ENCODE results near the gene NTM. TPM values are rescaled to one million over a fixed set of nuclear protein-coding genes. Genes with fewer than 3 reads are reported as not detected.
A peak's percentile ranks its signal among the peaks of the same experiment; 100 is the strongest.

NTM gene
- total RNA-seq, 1 donor from 2014 or later: 158 TPM

DNA sequence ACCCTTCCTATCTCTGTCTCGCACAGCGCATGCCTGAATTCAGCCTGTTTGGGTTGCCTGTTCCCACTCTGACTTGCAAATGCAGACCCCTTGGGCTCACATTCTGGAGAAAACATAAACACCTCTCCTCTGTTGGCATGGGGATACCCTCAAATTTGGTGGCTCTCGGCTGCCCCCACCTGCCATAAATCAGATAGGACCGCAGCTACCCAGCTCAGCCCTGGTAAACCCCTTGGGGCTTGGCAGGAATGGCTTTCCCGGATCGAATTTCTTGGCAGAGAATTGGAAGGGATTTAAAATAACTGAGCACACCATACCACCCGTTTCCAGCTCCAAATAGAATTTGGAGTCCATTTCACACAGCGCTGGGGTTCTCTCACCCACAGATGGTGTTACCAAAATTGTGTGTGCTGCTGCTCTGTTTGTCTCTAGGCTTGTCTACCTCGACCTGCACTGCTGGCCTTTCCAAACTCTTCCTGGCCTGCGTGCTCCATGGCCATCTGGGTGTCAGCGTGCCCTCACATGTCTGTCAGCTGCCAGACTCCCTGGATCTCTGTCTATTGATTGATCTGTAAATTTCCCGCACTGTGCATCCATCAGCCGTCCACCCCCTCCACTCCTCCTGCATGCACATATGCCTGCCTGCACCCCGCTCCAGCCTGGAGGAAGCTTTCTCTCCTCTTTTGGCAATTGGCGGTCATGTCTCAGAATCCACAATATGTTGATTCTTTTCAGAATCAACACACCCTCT, 134.0 kb downstream of the NTM start:
- peak; percentile 49 for DNase-seq

DNA sequence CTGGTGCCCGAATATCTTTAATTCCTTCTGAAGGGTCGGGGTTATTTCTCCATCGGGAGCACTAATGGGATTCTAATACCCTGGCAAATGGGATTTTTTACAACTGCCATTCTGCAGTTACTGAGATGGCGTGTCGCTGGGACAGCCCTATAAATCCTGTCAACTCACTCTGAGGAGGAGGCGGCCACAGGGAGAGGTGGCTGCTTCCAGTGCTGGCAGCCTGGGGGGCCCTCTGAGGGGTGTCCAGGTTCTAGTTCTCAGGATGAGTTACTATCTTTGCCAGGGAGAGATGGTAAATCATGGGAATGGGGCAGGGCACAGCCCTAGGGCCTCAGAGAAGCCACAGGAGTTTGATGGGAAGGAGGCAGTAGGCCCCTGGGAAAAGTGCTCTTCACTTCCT, 135.9 kb downstream of the NTM start:
- DNase-seq: no peak

- DNase-seq: no peak
These were observed 140.2 kb downstream of the NTM start for GRCh38 chr11:131510662-131511061.

- DNase-seq: no peak
These were observed 141.4 kb downstream of the NTM start for GRCh38 chr11:131511794-131512193.

DNA sequence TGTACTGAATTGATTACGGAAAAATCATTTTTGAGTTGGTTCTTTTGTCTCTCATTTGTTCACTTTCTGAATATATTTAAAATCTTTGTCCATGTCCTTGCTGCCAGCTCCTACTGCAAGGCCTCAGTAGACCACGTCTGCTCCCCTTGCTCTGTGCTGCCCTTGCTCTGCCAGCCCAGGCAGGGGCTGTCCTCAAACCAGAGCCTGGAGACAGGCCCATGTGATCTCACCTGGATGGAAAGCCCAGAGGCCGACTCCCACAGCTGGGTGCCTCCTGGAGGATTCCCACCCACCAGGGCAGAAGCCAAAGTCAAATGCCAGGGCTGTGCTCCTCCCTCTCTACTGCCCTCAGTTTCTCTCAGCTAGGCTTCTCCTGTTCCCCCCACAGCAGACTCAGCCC, 141.8 kb downstream of the NTM start:
- DNase-seq: no peak

GRCh38 chr11:131514062-131514461, 143.6 kb downstream of the NTM start:
- no peak for DNase-seq

DNA sequence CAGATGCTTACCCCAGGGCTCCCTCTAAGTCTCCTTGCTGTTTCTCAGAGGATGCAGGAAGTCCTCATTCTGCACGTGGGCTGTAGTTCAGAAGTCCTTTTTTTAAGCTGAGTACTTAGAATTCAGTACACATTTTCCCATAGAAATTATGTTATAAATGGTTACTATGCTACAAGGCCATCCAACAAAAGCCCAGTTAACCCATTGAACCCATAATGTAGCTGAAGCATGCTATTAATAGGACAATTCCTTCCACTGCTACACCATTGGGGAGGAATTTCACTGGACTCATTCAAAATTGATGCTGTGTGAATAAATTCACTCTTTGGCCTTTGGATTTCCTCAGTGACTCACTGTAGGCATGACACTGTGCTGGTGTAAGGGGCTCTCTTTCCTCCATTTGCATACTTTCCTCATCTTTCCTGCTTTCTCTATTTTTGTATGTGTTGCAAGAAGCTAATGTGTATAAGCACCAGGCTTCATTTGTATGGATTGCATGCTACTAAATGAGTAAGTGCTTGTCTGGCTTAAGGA, 148.0 kb downstream of the NTM start:
- no peak for DNase-seq

- DNase-seq: no peak
These were observed 152.4 kb downstream of the NTM start for GRCh38 chr11:131522851-131523250.

- no peak for DNase-seq
These were observed 160.0 kb downstream of the NTM start for GRCh38 chr11:131530407-131530806.

- no peak for DNase-seq
These were observed 162.7 kb downstream of the NTM start for GRCh38 chr11:131533149-131533548.

DNA sequence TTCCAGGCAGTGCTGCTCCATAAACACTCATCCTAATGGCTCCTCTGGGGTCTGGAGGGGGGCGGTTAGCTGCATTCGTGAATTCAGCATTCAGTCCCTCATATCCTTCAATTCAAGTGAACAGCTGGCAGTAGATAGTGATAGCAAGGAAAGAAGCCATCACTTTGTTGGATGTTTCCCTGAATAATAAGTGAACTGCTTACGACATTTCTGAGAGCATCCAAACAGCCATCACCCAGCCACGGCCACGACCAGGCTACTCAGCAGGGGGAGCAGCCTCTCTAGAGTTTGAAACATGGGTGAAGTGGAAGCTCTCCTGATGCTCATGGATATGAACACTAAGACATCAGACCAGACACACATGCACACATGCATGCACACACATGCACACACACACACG, 163.6 kb downstream of the NTM start:
- DNase-seq: peak; percentile 44

DNA sequence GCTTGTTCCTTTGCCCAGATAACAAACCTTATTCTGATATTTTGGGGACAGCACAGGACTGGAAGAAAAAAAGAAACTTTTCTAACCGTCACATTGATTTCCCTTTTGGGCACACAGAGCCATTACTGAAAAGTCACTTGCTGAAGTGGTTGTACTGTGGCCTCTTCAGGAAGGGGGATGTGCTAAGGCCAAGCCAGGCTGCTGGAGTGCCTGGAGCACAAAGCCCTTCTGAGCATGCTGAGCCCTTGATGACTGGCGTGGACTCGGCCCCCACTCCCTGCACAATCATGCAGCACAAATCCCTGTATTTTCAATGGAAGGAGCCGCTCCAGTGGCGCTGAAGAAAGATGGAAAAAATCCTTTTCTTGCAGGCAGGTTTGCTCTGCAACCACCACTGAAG, 164.2 kb downstream of the NTM start:
- DNase-seq: no peak

DNA sequence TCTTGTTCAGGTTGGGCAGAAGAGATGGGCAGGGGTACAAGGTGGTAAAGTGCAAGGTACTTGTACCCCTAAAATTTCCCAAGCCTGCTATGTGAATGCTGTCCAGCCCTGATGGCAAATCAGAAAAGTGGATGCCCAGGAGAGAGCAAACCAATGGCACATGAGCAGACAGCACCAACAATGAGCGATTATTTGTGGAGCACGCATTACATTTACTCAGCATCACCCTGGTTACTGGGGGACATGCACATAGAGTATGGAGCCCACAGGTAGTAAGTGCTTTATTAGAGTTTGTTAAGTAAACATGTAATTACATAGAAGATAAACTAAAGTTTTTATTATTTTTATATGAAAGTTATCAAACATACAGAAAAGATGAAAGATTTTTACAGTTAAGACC, 165.7 kb downstream of the NTM start:
- DNase-seq: no peak

GRCh38 chr11:131537196-131537595, 166.8 kb downstream of the NTM start:
- no peak for DNase-seq

DNA sequence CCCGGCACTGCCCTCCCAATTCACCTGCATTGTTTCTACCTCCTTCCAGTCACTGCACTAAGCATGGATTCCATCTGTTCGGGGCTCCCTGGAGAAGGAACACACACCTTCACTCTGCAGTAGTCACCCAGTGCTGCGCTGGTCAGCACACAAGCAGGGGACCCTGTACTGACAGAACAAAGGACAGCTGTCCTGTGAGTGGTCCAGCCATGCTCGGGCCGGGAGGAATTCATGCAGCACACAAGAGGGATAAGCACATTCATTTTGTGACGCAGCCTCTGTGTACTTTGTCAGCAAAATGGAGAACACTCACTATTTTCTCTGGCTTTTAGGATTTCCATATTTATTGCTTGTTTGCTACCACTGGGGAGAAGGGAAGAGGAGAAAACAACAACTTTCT, 167.3 kb downstream of the NTM start:
- no peak for DNase-seq

DNA sequence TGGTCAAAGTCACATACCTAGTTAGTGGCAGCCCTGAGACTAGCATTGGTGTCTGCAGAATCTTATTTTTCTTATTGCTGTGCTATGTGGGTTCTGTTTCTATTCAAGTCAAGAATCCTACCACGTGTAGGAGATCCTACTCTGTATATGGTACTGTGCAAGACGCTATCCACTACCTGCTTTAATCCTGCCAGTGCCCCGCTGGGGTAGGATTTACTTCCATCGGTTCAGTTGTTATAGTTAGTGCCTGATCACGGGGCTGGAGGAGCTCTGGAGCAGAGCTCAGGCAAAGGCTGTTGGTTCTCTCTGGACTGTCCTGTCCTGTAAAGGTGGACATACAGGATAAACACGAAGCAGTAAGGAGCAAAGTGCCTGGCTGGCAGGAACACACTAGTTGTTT, 167.9 kb downstream of the NTM start:
- no peak for DNase-seq

GRCh38 chr11:131540676-131541075, 170.3 kb downstream of the NTM start:
- no peak for DNase-seq

- DNase-seq: no peak
These were observed 173.1 kb downstream of the NTM start for GRCh38 chr11:131543389-131544025.

GRCh38 chr11:131544591-131544990, 174.2 kb downstream of the NTM start:
- DNase-seq: no peak

DNA sequence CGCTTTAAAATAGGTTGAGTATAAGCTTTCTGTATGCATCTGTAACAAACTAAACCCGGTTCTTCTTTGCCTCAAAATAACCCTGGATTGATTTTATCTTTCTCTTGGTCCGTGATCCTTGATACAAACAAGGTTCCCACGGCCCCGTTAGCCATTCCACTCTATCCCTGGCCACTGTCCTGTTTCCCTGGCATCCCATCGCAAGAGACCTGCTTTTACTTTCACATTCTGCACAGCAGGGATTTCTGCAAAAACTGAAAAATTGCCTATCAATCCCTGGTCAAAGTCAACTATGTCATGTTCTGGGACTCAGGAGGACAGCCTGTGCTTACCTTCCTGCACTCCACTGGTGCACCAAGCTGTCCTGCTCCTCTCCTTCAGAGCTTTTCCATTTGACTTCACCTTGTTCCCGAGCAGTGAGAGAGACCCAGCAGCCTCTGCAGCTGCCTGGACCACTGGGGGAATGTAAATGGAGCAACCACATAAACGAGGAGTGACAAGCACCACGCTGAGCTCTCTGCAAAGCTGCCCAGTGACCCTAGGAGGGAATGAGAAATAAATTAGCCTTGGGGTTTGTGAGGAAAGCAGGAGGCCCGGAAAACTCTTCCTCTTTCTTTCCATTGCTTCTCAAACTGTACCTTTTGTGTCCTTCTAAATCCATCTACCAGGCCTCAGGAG, 175.9 kb downstream of the NTM start:
- DNase-seq: no peak

DNA sequence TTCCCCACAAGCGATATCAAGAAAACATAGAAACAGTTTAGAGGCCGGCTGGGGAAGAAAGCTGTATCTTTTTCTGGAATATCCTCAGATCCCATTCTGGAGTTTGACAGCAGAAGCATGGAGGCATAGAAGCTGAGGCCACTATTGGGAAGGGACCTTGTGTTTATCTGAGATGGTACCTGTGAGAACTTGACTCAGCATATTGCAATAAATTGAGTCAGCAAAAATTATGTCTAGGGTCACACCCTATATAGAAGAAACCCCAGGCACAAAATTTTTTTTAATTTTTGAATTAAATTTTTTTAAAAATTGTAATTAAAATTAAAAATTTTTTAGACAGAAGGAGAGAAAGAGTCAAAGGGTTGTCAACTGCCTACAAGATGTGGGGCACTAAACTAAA, 178.7 kb downstream of the NTM start:
- DNase-seq: no peak

DNA sequence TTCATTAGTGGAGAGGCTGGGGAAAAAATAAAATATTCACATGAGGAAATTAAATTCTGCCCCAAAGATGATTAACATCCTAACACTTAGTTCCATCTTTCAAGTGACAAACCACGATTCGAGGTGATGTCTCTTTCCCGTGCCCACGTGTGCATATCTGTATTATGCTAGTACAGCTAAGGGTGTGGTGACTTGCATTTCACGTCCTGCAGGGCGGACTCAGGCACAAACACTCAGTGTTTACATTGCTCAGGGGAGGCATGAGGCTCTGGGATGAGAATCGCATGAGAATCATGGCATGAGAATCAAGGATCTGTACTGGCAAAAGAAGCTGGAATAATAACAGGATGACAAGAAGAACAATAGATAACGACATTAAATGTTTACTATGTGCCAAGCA, 179.4 kb downstream of the NTM start:
- DNase-seq: no peak

DNA sequence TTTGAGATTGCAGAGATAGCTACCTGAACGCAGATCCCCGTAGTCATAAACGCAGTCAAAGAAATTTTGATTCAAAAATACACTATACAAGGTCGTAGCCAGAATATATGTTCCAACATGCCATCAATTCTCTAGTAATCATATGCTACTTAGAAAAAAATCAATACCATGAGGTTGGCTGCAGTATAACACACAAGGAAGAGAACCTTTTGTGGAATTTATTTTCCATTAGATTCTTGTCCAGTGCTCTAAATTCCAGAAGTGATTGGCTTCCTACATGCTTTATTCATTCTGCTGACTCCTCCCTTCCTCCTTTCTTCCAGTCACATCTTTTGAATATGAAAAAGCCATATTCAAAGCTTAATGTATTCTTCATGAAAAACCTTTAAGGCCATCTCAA, 189.9 kb downstream of the NTM start:
- DNase-seq: no peak

DNA sequence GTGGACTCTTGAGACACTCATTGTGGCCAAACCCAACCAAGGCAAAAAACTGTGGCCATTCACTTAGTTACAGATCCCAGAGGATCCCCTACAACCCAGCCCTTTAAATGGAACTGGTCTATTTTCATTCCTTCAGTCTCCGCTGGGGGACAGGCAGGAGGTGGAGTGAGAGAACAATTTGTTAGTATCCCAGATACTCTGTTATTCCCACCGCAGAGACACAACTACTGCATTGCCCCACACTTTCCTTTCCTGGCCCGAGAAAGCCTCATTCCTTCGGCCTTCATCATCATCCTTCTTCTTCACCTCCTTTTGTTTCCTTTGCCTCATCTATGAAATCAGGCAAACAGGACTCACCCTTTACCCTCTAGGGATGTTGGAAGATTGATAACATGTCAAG, 191.1 kb downstream of the NTM start:
- DNase-seq: no peak

All from occipital lobe (tissue), 2 donors.